Body of pancreas (tissue), 4 donors: ENCODE results near the gene PRSS56. TPM values are rescaled to one million over a fixed set of nuclear protein-coding genes. Genes with fewer than 3 reads are reported as not detected.

ENCODE experiments used
- ATAC-seq: fragments of 150-250 bp; one replicate; pipeline ENCODE4 v1.9.1; 2016
- DNase-seq, 4 donors: peaks; one replicate each; pipeline ENCODE4 v3.0.0-alpha.2; 2019
- H3K27ac ChIP-seq, 4 donors: fragments of 200-600 bp; sonication (generic); 1 replicate in 3 of 4; 2 replicates in 1 of 4; pipeline versions ENCODE4 v1.5.1 to v1.6.1; 2016 to 2019; ENCODE audit warnings: mild to moderate bottlenecking in 1 of 4, mixed read lengths in 1 of 4, moderate library complexity in 1 of 4
- H3K27me3 ChIP-seq, 2 donors: fragments of 200-600 bp; sonication (generic); one replicate each; pipeline ENCODE4 v1.6.0; 2016; ENCODE audit warnings: mild to moderate bottlenecking in 1 of 2
- H3K36me3 ChIP-seq, 2 donors: fragments of 200-600 bp; sonication (generic); replicated peaks in 1 of 2; 2 replicates each; pipeline ENCODE4 v1.5.1; 2016; ENCODE audit warnings: low read depth in 2 of 2; ENCODE audit not compliant: insufficient read depth in 1 of 2
- H3K4me1 ChIP-seq: fragments of 200-600 bp; sonication (generic); one replicate; pipeline ENCODE4 v1.6.0; 2016
- H3K4me3 ChIP-seq, 2 donors: fragments of 200-600 bp; sonication (generic); 1 replicate in 1 of 2; 2 replicates in 1 of 2; pipeline ENCODE4 v1.5.1; 2016 to 2019
- H3K9me3 ChIP-seq, 3 donors: fragments of 200-600 bp; sonication (generic); 1 replicate in 2 of 3; 2 replicates in 1 of 3; pipeline ENCODE4 v1.5.1; 2016
- POLR2A ChIP-seq, 3 donors: fragments of 450-650 bp; IDR thresholded peaks; one replicate each; pipeline ENCODE4 v1.6.1; 2016; ENCODE audit warnings: antibody characterized with exemption in 3 of 3, mild to moderate bottlenecking in 2 of 3
- WGBS, 2 donors: methylation state at CpG; one replicate each; pipeline ENCODE4 v1.1.5; 2017; 5-methylcytosine and 5-hydroxymethylcytosine counted together
- intact Hi-C: fragments of 100-400 bp; cut with DNase I; formaldehyde crosslinking; loops from one replicate; pipeline ENCODE4 v1.15.1; 2023
- total RNA-seq, 2 donors: library from RNA; depleted of rRNA; stranded (reverse); fragments of >200 nt; gene quantifications; one replicate each; pipeline ENCODE4 v1.1.0, GENCODE V29; 2016
- TF ChIP-seq, protein P1 (sequence below), 7 experiments: fragments of 450-650 bp in 4 of 7; fragments of 200-600 bp in 3 of 7; sonication (generic) in 3 of 7; IDR thresholded peaks; one replicate each; pipeline ENCODE4 v1.5.1; 2016 to 2019; ENCODE audit warnings: antibody characterized with exemption in 7 of 7

PRSS56 gene
- total RNA-seq, 2 donors from 2014 or later, result not detected

- H3K9me3 ChIP-seq, result no peaks in the 10 kb centered on the region
- no peak overlapping the region for H3K27ac ChIP-seq
- intact Hi-C loops, result no loop called here
- 93 to 94% methylated on average over 13 to 14 of the region's 14 CpGs for WGBS, 2 donors
- no peaks in the 10 kb centered on the region for H3K27me3 ChIP-seq
- no peaks in the 10 kb centered on the region for H3K36me3 ChIP-seq
- ATAC-seq (no peak), DNase-seq (no peak)
- H3K4me1 ChIP-seq, result no peaks in the 10 kb centered on the region
- no peak for TF ChIP-seq POLR2A (IDR thresholded peaks at IDR 0.05)
- TF ChIP-seq, protein P1, sequence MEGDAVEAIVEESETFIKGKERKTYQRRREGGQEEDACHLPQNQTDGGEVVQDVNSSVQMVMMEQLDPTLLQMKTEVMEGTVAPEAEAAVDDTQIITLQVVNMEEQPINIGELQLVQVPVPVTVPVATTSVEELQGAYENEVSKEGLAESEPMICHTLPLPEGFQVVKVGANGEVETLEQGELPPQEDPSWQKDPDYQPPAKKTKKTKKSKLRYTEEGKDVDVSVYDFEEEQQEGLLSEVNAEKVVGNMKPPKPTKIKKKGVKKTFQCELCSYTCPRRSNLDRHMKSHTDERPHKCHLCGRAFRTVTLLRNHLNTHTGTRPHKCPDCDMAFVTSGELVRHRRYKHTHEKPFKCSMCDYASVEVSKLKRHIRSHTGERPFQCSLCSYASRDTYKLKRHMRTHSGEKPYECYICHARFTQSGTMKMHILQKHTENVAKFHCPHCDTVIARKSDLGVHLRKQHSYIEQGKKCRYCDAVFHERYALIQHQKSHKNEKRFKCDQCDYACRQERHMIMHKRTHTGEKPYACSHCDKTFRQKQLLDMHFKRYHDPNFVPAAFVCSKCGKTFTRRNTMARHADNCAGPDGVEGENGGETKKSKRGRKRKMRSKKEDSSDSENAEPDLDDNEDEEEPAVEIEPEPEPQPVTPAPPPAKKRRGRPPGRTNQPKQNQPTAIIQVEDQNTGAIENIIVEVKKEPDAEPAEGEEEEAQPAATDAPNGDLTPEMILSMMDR (IDR thresholded peaks at IDR 0.05), result no peak
- no peak overlapping the region for H3K4me3 ChIP-seq
Observed at GRCh38 chr2:232543491-232543890, 23.3 kb downstream of the PRSS56 start.

DNA sequence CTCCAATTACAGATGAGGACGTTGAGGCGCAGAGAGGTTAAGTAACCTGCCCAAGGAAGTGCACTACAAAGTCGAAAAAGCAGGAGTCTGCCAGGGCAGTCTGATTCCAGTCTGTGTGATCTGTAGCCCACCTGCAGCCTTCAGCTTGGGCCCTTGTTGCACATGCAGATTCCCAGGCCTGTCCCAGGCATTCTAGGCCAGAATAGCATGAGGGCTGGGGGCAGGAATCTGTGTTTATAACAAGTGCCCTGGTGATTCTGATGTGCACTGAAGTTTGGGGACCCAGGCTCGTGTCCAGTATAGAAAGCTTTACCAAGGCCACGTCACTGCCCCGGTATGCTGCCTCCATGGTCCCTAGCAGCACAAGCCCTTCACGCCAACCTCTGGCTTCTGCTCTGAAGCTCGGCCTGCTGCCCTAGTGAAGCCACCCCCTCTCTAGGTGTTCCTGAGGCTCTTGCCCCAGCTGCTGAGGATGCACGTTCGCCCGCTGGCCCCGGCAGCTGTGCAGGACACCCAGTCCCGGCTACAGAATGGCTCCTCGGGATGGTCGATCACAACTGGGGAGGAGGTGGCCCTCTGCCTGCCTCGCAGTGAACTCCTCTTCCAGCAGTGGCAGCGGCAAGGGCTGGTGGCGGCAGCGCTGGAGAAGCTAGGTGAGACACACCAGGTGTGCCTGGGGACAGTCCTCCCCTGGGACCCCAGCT is 23.9 kb downstream of the PRSS56 start:
- ATAC-seq, result no peak
- Histone ChIP-seq H3K27me3 (no peaks in the 10 kb centered on the region), H3K36me3 (no peaks in the 10 kb centered on the region), H3K27ac (no peak overlapping the region), H3K4me3 (no peak overlapping the region), H3K4me1 (no peaks in the 10 kb centered on the region), H3K9me3 (no peaks in the 10 kb centered on the region)
- WGBS, 2 donors, result 89 to 92% methylated on average over 13 to 14 of the region's 19 CpGs
- no peak for TF ChIP-seq POLR2A (IDR thresholded peaks at IDR 0.05)
- TF ChIP-seq, protein P1 (IDR thresholded peaks at IDR 0.05), result no peak
- intact Hi-C loops, result no loop called here
- DNase-seq, result no peak

GRCh38 chr2:232544674-232545073 is 24.5 kb downstream of the PRSS56 start:
- ATAC-seq (no peak), DNase-seq (no peak)
- no peaks in the 10 kb centered on the region for H3K36me3 ChIP-seq
- H3K9me3 ChIP-seq, result no peaks in the 10 kb centered on the region
- H3K4me3 ChIP-seq, result no peak overlapping the region
- intact Hi-C loops, result no loop called here
- WGBS, 2 donors, result 90 to 98% methylated on average over 6 of the region's 6 CpGs
- no peak for TF ChIP-seq POLR2A (IDR thresholded peaks at IDR 0.05)
- TF ChIP-seq, protein P1 (IDR thresholded peaks at IDR 0.05), result no peak
- H3K27ac ChIP-seq, result no peak overlapping the region
- peaks cover 5% of the 10 kb centered on the region for H3K4me1 ChIP-seq
- H3K27me3 ChIP-seq, result no peaks in the 10 kb centered on the region

- H3K4me3 ChIP-seq, result no peak overlapping the region
- intact Hi-C loops, result no loop called here
- no peak for DNase-seq
- no peak overlapping the region for H3K27ac ChIP-seq
- TF ChIP-seq POLR2A (IDR thresholded peaks at IDR 0.05), result no peak
- TF ChIP-seq, protein P1 (IDR thresholded peaks at IDR 0.05), result no peak
- H3K36me3 ChIP-seq, result no peaks in the 10 kb centered on the region
- H3K27me3 ChIP-seq, result no peaks in the 10 kb centered on the region
- no peak for ATAC-seq
- H3K4me1 ChIP-seq, result peaks cover 7% of the 10 kb centered on the region
- WGBS, 2 donors, result 79 to 81% methylated on average over 17 of the region's 17 CpGs
- no peaks in the 10 kb centered on the region for H3K9me3 ChIP-seq
Observed at GRCh38 chr2:232545511-232546375, 25.6 kb downstream of the PRSS56 start.
